ENCODE results near the gene HRNR. TPM values are rescaled to one million over a fixed set of nuclear protein-coding genes. Genes with fewer than 3 reads are reported as not detected.

The HRNR gene
- total and polyA plus RNA-seq, 2 experiments from 2014 or later: not detected

DNA sequence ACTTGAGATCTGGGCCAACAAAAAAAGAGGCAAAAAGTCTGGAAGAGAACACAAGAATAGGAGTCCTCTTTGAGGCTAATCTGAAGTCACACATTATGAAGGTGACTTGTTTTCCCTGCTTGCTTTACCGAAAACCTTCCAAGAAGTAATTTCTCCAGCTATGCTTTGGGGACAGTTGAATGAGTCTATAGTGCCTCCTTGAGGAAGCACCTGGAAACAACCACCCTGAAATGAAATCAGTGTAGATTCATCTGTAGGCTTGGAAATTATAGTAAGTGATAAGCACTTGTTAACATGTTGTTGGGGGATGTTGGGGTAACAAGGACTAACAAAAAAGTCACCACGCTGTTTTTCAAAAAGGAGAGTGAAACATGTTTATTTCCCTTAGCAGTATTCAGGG lies 41.6 kb downstream of the HRNR start:
- Histone ChIP-seq H3K79me2 (no peaks in the 10 kb centered on the region), H3K9me2 (replicated peaks; ENCODE audit: insufficient read depth) (no peaks in the 10 kb centered on the region), H4K20me1 (ENCODE audit: insufficient read depth, poor library complexity, severe bottlenecking) (no peaks in the 10 kb centered on the region), H2AFZ (no peak overlapping the region), H3K27me3 (no peaks in the 10 kb centered on the region), H3K4me1 (ENCODE audit: insufficient read depth) (no peaks in the 10 kb centered on the region), H3K4me2 (no peak overlapping the region), H3K36me3 (replicated peaks; ENCODE audit: insufficient read depth, low read depth) (no peaks in the 10 kb centered on the region), H3K27ac (no peak overlapping the region), H3K4me3 (no peak overlapping the region), H3K9me3 (ENCODE audit: low read depth) (no peaks in the 10 kb centered on the region)
- WGBS (ENCODE audit: low lambda C conversion rate, missing lambda C conversion rate): 49% methylated on average over 2 of the region's 2 CpGs
- DNase-seq (ENCODE audit: low spot score): no peak
- TF ChIP-seq, protein P1, sequence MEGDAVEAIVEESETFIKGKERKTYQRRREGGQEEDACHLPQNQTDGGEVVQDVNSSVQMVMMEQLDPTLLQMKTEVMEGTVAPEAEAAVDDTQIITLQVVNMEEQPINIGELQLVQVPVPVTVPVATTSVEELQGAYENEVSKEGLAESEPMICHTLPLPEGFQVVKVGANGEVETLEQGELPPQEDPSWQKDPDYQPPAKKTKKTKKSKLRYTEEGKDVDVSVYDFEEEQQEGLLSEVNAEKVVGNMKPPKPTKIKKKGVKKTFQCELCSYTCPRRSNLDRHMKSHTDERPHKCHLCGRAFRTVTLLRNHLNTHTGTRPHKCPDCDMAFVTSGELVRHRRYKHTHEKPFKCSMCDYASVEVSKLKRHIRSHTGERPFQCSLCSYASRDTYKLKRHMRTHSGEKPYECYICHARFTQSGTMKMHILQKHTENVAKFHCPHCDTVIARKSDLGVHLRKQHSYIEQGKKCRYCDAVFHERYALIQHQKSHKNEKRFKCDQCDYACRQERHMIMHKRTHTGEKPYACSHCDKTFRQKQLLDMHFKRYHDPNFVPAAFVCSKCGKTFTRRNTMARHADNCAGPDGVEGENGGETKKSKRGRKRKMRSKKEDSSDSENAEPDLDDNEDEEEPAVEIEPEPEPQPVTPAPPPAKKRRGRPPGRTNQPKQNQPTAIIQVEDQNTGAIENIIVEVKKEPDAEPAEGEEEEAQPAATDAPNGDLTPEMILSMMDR (IDR thresholded peaks at IDR 0.05; ENCODE audit: poor library complexity): peak; percentile 29
- TF ChIP-seq EZH2 (IDR thresholded peaks at IDR 0.05; ENCODE audit: borderline replicate concordance) (no peak), EZH2phosphoT487 (IDR thresholded peaks at IDR 0.05; ENCODE audit: low read depth, severe bottlenecking, unreplicated experiment) (no peak)

DNA sequence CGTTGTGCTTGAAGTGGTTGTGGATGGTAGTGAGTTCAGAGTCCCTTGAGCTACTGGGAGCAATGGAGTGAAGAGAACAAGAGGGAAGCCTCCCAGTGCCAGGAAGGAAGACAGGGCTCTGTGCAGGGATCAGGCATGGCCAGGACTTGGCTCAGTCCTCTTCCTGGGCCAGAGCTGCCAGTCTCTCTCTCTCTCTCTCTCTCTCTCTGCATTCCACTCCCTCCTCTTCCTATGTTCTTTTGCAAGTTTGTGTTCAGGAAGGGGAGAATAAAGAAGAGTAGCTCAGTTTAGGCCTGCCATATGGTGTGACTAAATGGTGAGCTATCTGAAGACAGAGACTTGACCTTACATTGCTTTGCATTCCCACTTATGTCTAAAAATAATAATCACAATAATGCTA lies 44.4 kb downstream of the HRNR start:
- Histone ChIP-seq H2AFZ (no peak overlapping the region), H3K4me3 (no peak overlapping the region), H3K27ac (no peak overlapping the region), H3K36me3 (replicated peaks; ENCODE audit: insufficient read depth, low read depth) (no peaks in the 10 kb centered on the region), H3K27me3 (no peaks in the 10 kb centered on the region), H4K20me1 (ENCODE audit: insufficient read depth, poor library complexity, severe bottlenecking) (no peaks in the 10 kb centered on the region), H3K4me2 (no peak overlapping the region), H3K4me1 (ENCODE audit: insufficient read depth) (no peaks in the 10 kb centered on the region), H3K79me2 (no peaks in the 10 kb centered on the region), H3K9me3 (ENCODE audit: low read depth) (no peaks in the 10 kb centered on the region), H3K9me2 (replicated peaks; ENCODE audit: insufficient read depth) (no peaks in the 10 kb centered on the region)
- no peak for DNase-seq (ENCODE audit: low spot score)
- 78% methylated on average over 1 of the region's 1 CpG for WGBS (ENCODE audit: low lambda C conversion rate, missing lambda C conversion rate)
- TF ChIP-seq EZH2 (IDR thresholded peaks at IDR 0.05; ENCODE audit: borderline replicate concordance) (no peak), EZH2phosphoT487 (IDR thresholded peaks at IDR 0.05; ENCODE audit: low read depth, severe bottlenecking, unreplicated experiment) (no peak)
- TF ChIP-seq, protein P1 (IDR thresholded peaks at IDR 0.05; ENCODE audit: poor library complexity): no peak

DNA sequence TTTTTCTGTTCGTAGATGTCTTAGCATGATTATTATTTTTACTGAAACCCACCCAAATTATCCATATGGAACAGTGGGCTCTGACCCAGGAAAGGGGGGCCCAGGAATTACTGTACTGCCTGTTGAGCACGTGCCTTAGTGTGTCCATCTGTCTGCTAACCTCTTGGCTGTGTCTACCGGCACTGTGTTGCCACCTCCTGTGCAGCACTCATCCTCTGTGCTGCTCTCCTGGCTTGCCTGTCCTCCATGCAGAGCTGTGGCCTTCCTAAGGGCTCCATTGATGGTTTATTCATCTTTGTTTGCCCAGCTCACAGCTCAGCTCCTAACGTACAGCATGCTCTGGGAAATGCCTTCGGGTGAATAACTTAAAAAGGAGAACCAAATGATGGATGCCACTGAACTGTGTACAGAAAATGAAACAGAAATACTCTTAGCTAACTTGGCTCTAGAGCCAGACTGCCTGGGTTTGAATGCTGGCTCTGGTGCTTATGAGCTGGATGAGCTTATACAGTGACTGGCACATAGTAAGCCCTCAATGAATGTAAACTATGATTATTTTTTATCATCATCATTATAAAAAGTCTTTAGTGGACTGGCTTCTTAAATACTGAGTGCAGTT lies 53.6 kb downstream of the HRNR start:
- no peak for DNase-seq (ENCODE audit: low spot score)
- no peak overlapping the region for H3K27ac ChIP-seq
- WGBS (ENCODE audit: low lambda C conversion rate, missing lambda C conversion rate): 61% methylated on average over 5 of the region's 5 CpGs

More for the DNA sequence above, 53.6 kb downstream of the HRNR start:
- Histone ChIP-seq H3K9me2 (replicated peaks; ENCODE audit: insufficient read depth) (no peaks in the 10 kb centered on the region), H3K9me3 (ENCODE audit: low read depth) (no peaks in the 10 kb centered on the region), H3K27me3 (no peaks in the 10 kb centered on the region), H4K20me1 (ENCODE audit: insufficient read depth, poor library complexity, severe bottlenecking) (no peaks in the 10 kb centered on the region), H3K79me2 (no peaks in the 10 kb centered on the region), H3K4me3 (no peak overlapping the region), H3K4me2 (no peak overlapping the region), H2AFZ (no peak overlapping the region), H3K36me3 (replicated peaks; ENCODE audit: insufficient read depth, low read depth) (no peaks in the 10 kb centered on the region), H3K4me1 (ENCODE audit: insufficient read depth) (no peaks in the 10 kb centered on the region)
- TF ChIP-seq, protein P1 (IDR thresholded peaks at IDR 0.05; ENCODE audit: poor library complexity): no peak
- no peak for TF ChIP-seq EZH2phosphoT487 (IDR thresholded peaks at IDR 0.05; ENCODE audit: low read depth, severe bottlenecking, unreplicated experiment)
- no peak for TF ChIP-seq EZH2 (IDR thresholded peaks at IDR 0.05; ENCODE audit: borderline replicate concordance)

Data from hepatocyte (in vitro differentiated cells).